H1 (cell line): ENCODE data around the gene TSPAN32.

Experiments
- CEBPB ChIP-seq: IDR thresholded peaks from 2 replicates; pipeline ENCODE4 v1.6.1; 2012; ENCODE audit warnings: low read depth, low read length
- CHD2 ChIP-seq: IDR thresholded peaks from 2 replicates; pipeline ENCODE4 v1.6.1; 2012; ENCODE audit warnings: low read length, improper control_type of control experiment
- CREB1 ChIP-seq: IDR thresholded peaks from 2 replicates; pipeline ENCODE4 v1.6.1; 2012; ENCODE audit warnings: inconsistent platforms
- CTCF ChIP-seq, 3 experiments: IDR thresholded peaks; 1 replicate in 2 of 3; 2 replicates in 1 of 3; pipeline versions ENCODE4 v1.5.1 to v1.6.1; 2011; ENCODE audit warnings: low read length in 3 of 3, mild to moderate bottlenecking in 3 of 3, inconsistent platforms in 2 of 3, low read depth in 1 of 3, moderate library complexity in 1 of 3; ENCODE audit not compliant: insufficient read depth in 1 of 3; ENCODE audit errors: control extremely low read depth in 1 of 3
- EZH2 ChIP-seq: fragments of 200-600 bp; sonication (generic); IDR thresholded peaks from 2 replicates; pipeline ENCODE4 v1.7.1; 2012; ENCODE audit warnings: low read depth, mild to moderate bottlenecking, moderate library complexity, low read length, inconsistent platforms; ENCODE audit not compliant: severe bottlenecking
- GABPA ChIP-seq: IDR thresholded peaks from 2 replicates; pipeline ENCODE4 v1.6.1; 2011; ENCODE audit warnings: mild to moderate bottlenecking, low read length, moderate library complexity, borderline replicate concordance; ENCODE audit not compliant: insufficient read depth
- KDM5A ChIP-seq: fragments of 200-600 bp; IDR thresholded peaks from 2 replicates; pipeline ENCODE4 v1.7.1; 2012; ENCODE audit warnings: mild to moderate bottlenecking, low read length, inconsistent platforms, mixed read lengths
- MAFK ChIP-seq: IDR thresholded peaks from 2 replicates; pipeline ENCODE4 v1.6.1; 2012; ENCODE audit warnings: low read depth, mild to moderate bottlenecking, improper control_type of control experiment, low read length
- MAX ChIP-seq: IDR thresholded peaks from 2 replicates; pipeline ENCODE4 v1.6.1; 2012; ENCODE audit warnings: inconsistent platforms
- POLR2A ChIP-seq, 2 experiments: IDR thresholded peaks; 1 replicate in 1 of 2; 2 replicates in 1 of 2; pipeline ENCODE4 v1.6.1; 2011; ENCODE audit warnings: low read depth in 2 of 2, low read length in 2 of 2, mild to moderate bottlenecking in 2 of 2; ENCODE audit errors: control extremely low read depth in 1 of 2
- RXRA ChIP-seq: IDR thresholded peaks from 2 replicates; pipeline ENCODE4 v1.6.1; 2011; ENCODE audit warnings: low read depth, mild to moderate bottlenecking, low read length, moderate library complexity; ENCODE audit not compliant: insufficient read depth
- TCF12 ChIP-seq: IDR thresholded peaks from 2 replicates; pipeline ENCODE4 v1.6.1; 2011; ENCODE audit warnings: low read depth, mild to moderate bottlenecking, low read length
- ZNF274 ChIP-seq: IDR thresholded peaks from 2 replicates; pipeline ENCODE4 v1.7.0; 2012; ENCODE audit warnings: low read length, borderline replicate concordance; ENCODE audit errors: extremely low read depth

- no peak for TF ChIP-seq CTCF (IDR thresholded peaks at IDR 0.05; ENCODE audit: control extremely low read depth in 1 of 3, insufficient read depth in 1 of 3, low read depth in 1 of 3, low read length in 3 of 3)
- no peak for TF ChIP-seq TCF12
- no peak for TF ChIP-seq ZNF274
- TF ChIP-seq POLR2A (IDR thresholded peaks at IDR 0.05; ENCODE audit: control extremely low read depth in 1 of 2, low read depth in 2 of 2, low read length in 2 of 2): no peak
- TF ChIP-seq KDM5A: no peak
- TF ChIP-seq GABPA: no peak
- TF ChIP-seq CREB1: no peak
- no peak for TF ChIP-seq MAFK
- TF ChIP-seq CEBPB: no peak
- TF ChIP-seq EZH2: no peak
- TF ChIP-seq CHD2: no peak
- TF ChIP-seq RXRA: no peak
- TF ChIP-seq MAX: no peak
These were observed 2.8 kb downstream of the TSPAN32 start for GRCh38 chr11:2304506-2305139.
